GM12878 (cell line): ENCODE results near the gene NFE2L3.

Experiments
- ATF3 ChIP-seq: IDR thresholded peaks from 2 replicates; pipeline ENCODE4 v1.6.1; 2011; ENCODE audit warnings: low read depth, mild to moderate bottlenecking, low read length, moderate library complexity, borderline replicate concordance; ENCODE audit errors: extremely low read depth
- BCLAF1 ChIP-seq: fragments of 450-650 bp; IDR thresholded peaks from 2 replicates; pipeline ENCODE4 v1.6.1; 2017; ENCODE audit warnings: antibody characterized with exemption, mild to moderate bottlenecking, moderate library complexity
- BHLHE40 ChIP-seq, 2 experiments: fragments of 450-650 bp in 1 of 2; IDR thresholded peaks; 2 replicates each; pipeline ENCODE4 v1.6.1; 2011 to 2017; ENCODE audit warnings: low read depth in 2 of 2, borderline replicate concordance in 1 of 2, improper control_type of control experiment in 1 of 2, low read length in 1 of 2, mild to moderate bottlenecking in 1 of 2
- PAX8 ChIP-seq: fragments of 450-650 bp; IDR thresholded peaks from 2 replicates; pipeline ENCODE4 v1.6.1; 2017; ENCODE audit warnings: mild to moderate bottlenecking, moderate library complexity
- PBX3 ChIP-seq: IDR thresholded peaks from 2 replicates; pipeline ENCODE4 v1.6.1; 2011; ENCODE audit warnings: mild to moderate bottlenecking, low read depth, low read length, moderate library complexity; ENCODE audit not compliant: insufficient replicate concordance
- POLR2AphosphoS2 ChIP-seq: IDR thresholded peaks from 2 replicates; pipeline ENCODE4 v1.6.1; 2011; ENCODE audit warnings: low read depth, mild to moderate bottlenecking, low read length, improper control_type of control experiment, moderate library complexity
- POLR2AphosphoS5 ChIP-seq: IDR thresholded peaks from 2 replicates; pipeline ENCODE4 v1.6.1; 2011; ENCODE audit warnings: mild to moderate bottlenecking, low read length, inconsistent platforms

- no peak for TF ChIP-seq PBX3
- no peak for TF ChIP-seq BCLAF1
- TF ChIP-seq ATF3: no peak
- no peak for TF ChIP-seq POLR2AphosphoS2
- TF ChIP-seq PAX8: no peak
- TF ChIP-seq POLR2AphosphoS5: no peak
- TF ChIP-seq BHLHE40 (IDR thresholded peaks at IDR 0.05; ENCODE audit: borderline replicate concordance in 1 of 2, low read depth in 2 of 2, low read length in 1 of 2): no peak
Observed at GRCh38 chr7:26233902-26234511, 82.0 kb downstream of the NFE2L3 start.
